ENCODE measurements around the gene CTXN2. TPM values are rescaled to one million over a fixed set of nuclear protein-coding genes. Genes with fewer than 3 reads are reported as not detected.

CTXN2 gene
- total RNA-seq, 1 donor from 2014 or later, result not detected

GRCh38 chr15:48233246-48233645 is 41.8 kb downstream of the CTXN2 start:
- Histone ChIP-seq H3K36me3 (no peaks in the 10 kb centered on the region), H3K4me3 (no peak overlapping the region), H3K9me3 (no peaks in the 10 kb centered on the region), H3K27me3 (no peaks in the 10 kb centered on the region), H3K4me1 (no peaks in the 10 kb centered on the region), H3K27ac (no peak overlapping the region)
- DNase-seq (ENCODE audit: low spot score in 2 of 2), result no peak
- intact Hi-C loops (cut with DNase I), result no loop called here
- no peak for TF ChIP-seq CTCF (IDR thresholded peaks at IDR 0.05)

DNA sequence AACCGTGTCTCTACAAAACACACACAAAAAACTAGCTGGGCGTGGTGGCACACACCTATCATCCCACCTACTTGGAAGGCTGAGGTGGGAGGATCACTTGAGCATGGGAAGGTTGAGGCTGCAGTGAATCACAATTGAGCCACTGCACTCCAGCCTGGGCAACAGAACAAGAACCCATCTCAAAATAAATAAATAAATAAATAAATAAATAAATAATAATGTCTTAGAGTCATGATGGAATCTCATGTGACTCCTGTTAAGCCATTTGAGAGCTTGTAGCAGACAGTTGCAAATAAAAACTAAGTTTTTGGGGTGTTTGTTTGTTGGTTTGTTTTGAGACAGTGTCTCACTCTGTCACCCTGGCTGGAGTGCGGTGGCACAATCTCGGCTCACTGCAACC is 47.9 kb downstream of the CTXN2 start:
- TF ChIP-seq CTCF (IDR thresholded peaks at IDR 0.05), result no peak
- H3K36me3 ChIP-seq, result no peaks in the 10 kb centered on the region
- no peaks in the 10 kb centered on the region for H3K9me3 ChIP-seq
- H3K27ac ChIP-seq, result no peak overlapping the region
- DNase-seq (ENCODE audit: low spot score in 2 of 2), result no peak
- no peaks in the 10 kb centered on the region for H3K4me1 ChIP-seq
- no peak overlapping the region for H3K4me3 ChIP-seq
- intact Hi-C loops (cut with DNase I), result no loop called here
- H3K27me3 ChIP-seq, result no peaks in the 10 kb centered on the region

DNA sequence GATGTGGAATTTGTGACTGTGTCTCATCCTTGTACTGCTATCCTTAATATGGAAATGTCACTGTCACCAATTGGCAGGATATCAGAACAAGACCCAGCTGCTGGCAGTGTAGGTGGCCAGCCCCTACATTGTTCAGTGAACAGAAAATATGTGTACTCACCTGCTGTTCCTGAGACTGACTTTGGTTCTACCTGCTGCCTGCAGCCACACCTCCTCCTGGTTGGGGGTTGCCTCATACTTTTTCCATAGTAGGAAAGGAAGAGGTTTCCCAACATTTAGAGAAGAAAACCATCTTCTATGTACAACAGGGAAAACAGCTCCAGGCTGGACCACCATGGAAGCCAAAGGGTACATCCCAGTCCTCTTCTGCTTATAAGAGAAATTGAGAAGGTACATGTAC is 50.5 kb downstream of the CTXN2 start:
- intact Hi-C loops (cut with DNase I), result no loop called here
- TF ChIP-seq CTCF (IDR thresholded peaks at IDR 0.05), result no peak

DNA sequence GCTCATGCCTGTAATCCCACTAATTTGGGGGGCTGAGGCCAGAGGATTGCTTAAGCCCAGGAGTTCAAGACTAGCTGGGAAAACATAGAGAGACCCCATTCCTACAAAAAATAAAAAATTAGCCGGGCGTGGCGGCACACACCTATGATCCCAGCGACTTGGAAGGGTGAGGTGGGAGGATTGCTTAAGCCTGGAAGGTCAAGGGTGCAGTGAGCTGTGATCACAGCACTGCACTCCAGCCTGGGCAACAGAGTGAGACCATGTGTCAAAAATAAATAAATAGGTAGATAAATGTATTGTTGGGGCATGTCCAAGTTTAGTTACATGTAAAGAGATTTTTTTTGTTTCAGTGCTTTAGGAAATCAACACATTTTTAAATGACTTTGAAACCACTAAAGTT is 51.1 kb downstream of the CTXN2 start:
- no peak overlapping the region for H3K27ac ChIP-seq
- H3K4me3 ChIP-seq, result no peak overlapping the region
- intact Hi-C loops (cut with DNase I), result no loop called here
- H3K27me3 ChIP-seq, result no peaks in the 10 kb centered on the region
- no peak for TF ChIP-seq CTCF (IDR thresholded peaks at IDR 0.05)
- no peaks in the 10 kb centered on the region for H3K9me3 ChIP-seq
- no peaks in the 10 kb centered on the region for H3K4me1 ChIP-seq
- no peak for DNase-seq (ENCODE audit: low spot score in 2 of 2)
- no peaks in the 10 kb centered on the region for H3K36me3 ChIP-seq

More for the DNA sequence above, 50.5 kb downstream of the CTXN2 start:
- no peak for DNase-seq (ENCODE audit: low spot score in 2 of 2)
- H3K9me3 ChIP-seq, result no peaks in the 10 kb centered on the region
- H3K36me3 ChIP-seq, result no peaks in the 10 kb centered on the region
- no peak overlapping the region for H3K27ac ChIP-seq
- H3K4me3 ChIP-seq, result no peak overlapping the region
- no peaks in the 10 kb centered on the region for H3K27me3 ChIP-seq
- no peaks in the 10 kb centered on the region for H3K4me1 ChIP-seq

- Histone ChIP-seq H3K4me3 (no peak overlapping the region), H3K4me1 (no peaks in the 10 kb centered on the region), H3K27me3 (no peaks in the 10 kb centered on the region), H3K27ac (no peak overlapping the region), H3K36me3 (no peaks in the 10 kb centered on the region), H3K9me3 (no peaks in the 10 kb centered on the region)
- no peak for TF ChIP-seq CTCF (IDR thresholded peaks at IDR 0.05)
- DNase-seq (ENCODE audit: low spot score in 2 of 2), result no peak
- intact Hi-C loops (cut with DNase I), result no loop called here
Measured at GRCh38 chr15:48244921-48245320, 53.5 kb downstream of the CTXN2 start.

DNA sequence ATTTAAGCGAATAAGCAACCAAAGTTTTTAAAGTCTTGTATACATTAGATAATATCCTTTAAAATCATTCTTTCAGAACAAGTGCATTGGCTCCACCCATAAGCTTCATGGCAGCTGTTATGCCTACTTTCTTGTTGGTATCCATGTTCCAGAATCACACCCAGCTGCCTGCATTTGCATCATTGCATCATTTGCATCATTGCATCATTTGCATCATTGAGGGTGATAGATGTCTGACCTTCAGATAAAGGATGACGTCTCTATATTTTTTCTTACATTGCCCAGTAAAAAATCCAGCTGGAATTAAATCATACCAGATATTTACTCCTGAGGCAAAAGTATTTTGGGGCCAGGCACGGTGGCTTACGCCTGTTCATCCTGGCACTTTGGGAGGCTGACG is 56.9 kb downstream of the CTXN2 start:
- Histone ChIP-seq H3K9me3 (no peaks in the 10 kb centered on the region), H3K27me3 (no peaks in the 10 kb centered on the region), H3K36me3 (no peaks in the 10 kb centered on the region), H3K4me1 (peaks cover 0 to 6% of the 10 kb centered on the region in 2 donors), H3K4me3 (no peak overlapping the region), H3K27ac (no peak overlapping the region)
- DNase-seq (ENCODE audit: low spot score in 2 of 2), result no peak
- no peak for TF ChIP-seq CTCF (IDR thresholded peaks at IDR 0.05)
- intact Hi-C loops (cut with DNase I), result no loop called here
